GM12878 (cell line): ENCODE data around the gene NID1. TPM values are rescaled to one million over a fixed set of nuclear protein-coding genes. Genes with fewer than 3 reads are reported as not detected.

Source experiments
- ATAC-seq: fragments of 200-7000 bp; cut with Tn5 transposase; 3 replicates; pipeline ENCODE4 v1.9.1; 2020; ENCODE audit warnings: mild to moderate bottlenecking, moderate library complexity
- BruUV-seq: library from RNA; stranded (reverse); fragments of 400-500 nt; replicated peaks from 2 replicates; lab custom pipeline; 2021; lab: Mats Ljungman, UMichigan
- CTCF ChIA-PET: fragments of 300-600 bp; sonication (Branson Sonifier 250); formaldehyde crosslinking; extraction: SDS; loops from one replicate; lab custom pipeline; 2021; ENCODE audit warnings: inconsistent platforms; lab: Yijun Ruan, JAX
- POLR2A ChIA-PET: fragments of 350-600 bp; formaldehyde crosslinking; extraction: SDS; loops from one replicate; lab custom pipeline; 2021; ENCODE audit warnings: inconsistent platforms; lab: Charles Lee
- RAD21 ChIA-PET: fragments of 300-600 bp; sonication (Branson Sonifier 250); formaldehyde crosslinking; loops from one replicate; lab custom pipeline; 2023; ENCODE audit warnings: antibody characterized with exemption; ENCODE audit not compliant: unreplicated experiment; lab: Charles Lee
- SMC1A ChIA-PET: fragments of 300-600 bp; sonication (Branson Sonifier 250); formaldehyde crosslinking; loops from one replicate; lab custom pipeline; 2023; ENCODE audit not compliant: unreplicated experiment, uncharacterized antibody; lab: Charles Lee
- DNase-seq: peaks from one replicate; pipeline ENCODE4 v3.0.0-alpha.2; 2011; ENCODE audit warnings: low read depth, low spot score
- FAIRE-seq: peaks from 3 replicates; lab custom pipeline; 2011; peaks lifted over from hg19 to GRCh38; lab: Jason Lieb, UNC
- H2AFZ ChIP-seq: 2 replicates; pipeline ENCODE4 v1.6.0; 2011; ENCODE audit warnings: low read depth, low read length, control low read depth; ENCODE audit not compliant: control insufficient read depth
- H3K27ac ChIP-seq: 2 replicates; pipeline ENCODE4 v1.5.1; 2011; ENCODE audit warnings: control low read depth; ENCODE audit not compliant: control insufficient read depth, insufficient read depth
- H3K27me3 ChIP-seq, 2 experiments: replicated peaks in 1 of 2; 2 replicates each; pipeline versions ENCODE4 v1.6.0 to v1.6.1; 2011; ENCODE audit warnings: low read length in 1 of 2; ENCODE audit not compliant: control insufficient read depth in 2 of 2, insufficient read depth in 2 of 2
- H3K36me3 ChIP-seq, 2 experiments: 2 replicates each; pipeline ENCODE4 v1.5.1; 2011; ENCODE audit warnings: low read length in 1 of 2; ENCODE audit not compliant: control insufficient read depth in 2 of 2, insufficient read depth in 2 of 2
- H3K4me1 ChIP-seq: 2 replicates; pipeline ENCODE4 v1.6.1; 2011; ENCODE audit warnings: mild to moderate bottlenecking, low read length, moderate library complexity, mixed read lengths; ENCODE audit not compliant: control insufficient read depth, insufficient read depth
- H3K4me2 ChIP-seq: 2 replicates; pipeline ENCODE4 v1.6.0; 2011; ENCODE audit warnings: control low read depth; ENCODE audit not compliant: control insufficient read depth, insufficient read depth
- H3K4me3 ChIP-seq: fragments of 200-600 bp; sonication (generic); 2 replicates; pipeline ENCODE4 v1.5.1; 2016
- H3K79me2 ChIP-seq: 2 replicates; pipeline ENCODE4 v1.6.0; 2011; ENCODE audit warnings: low read length; ENCODE audit not compliant: control insufficient read depth, insufficient read depth
- H3K9ac ChIP-seq: 2 replicates; pipeline ENCODE4 v1.8.0; 2011; ENCODE audit warnings: low read length, control low read depth, mixed read lengths; ENCODE audit not compliant: control insufficient read depth, insufficient read depth
- H3K9me3 ChIP-seq: replicated peaks from 3 replicates; pipeline ENCODE4 v1.5.1; 2011; ENCODE audit warnings: mild to moderate bottlenecking, low read length; ENCODE audit not compliant: control insufficient read depth, insufficient read depth
- H4K20me1 ChIP-seq: 2 replicates; pipeline ENCODE4 v1.6.0; 2011; ENCODE audit not compliant: control insufficient read depth, insufficient read depth
- CBX5 ChIP-seq: sonication (generic); IDR thresholded peaks from 2 replicates; pipeline ENCODE4 v1.6.1; 2016; ENCODE audit warnings: low read depth, moderate library complexity, mild to moderate bottlenecking, inconsistent platforms
- CHD4 ChIP-seq: fragments of 200-600 bp; sonication (generic); IDR thresholded peaks from 2 replicates; pipeline ENCODE4 v1.6.1; 2016; ENCODE audit warnings: mild to moderate bottlenecking
- ETV6 ChIP-seq, 2 experiments: fragments of 450-650 bp in 1 of 2; IDR thresholded peaks in 1 of 2; conservative IDR thresholded peaks in 1 of 2; 2 replicates each; pipeline ENCODE4 v1.6.1; 2014; ENCODE audit warnings: antibody characterized with exemption in 1 of 2, borderline replicate concordance in 1 of 2, low read depth in 1 of 2, mild to moderate bottlenecking in 1 of 2, moderate library complexity in 1 of 2
- MEF2B ChIP-seq: fragments of 450-650 bp; IDR thresholded peaks from 2 replicates; pipeline ENCODE4 v1.6.1; 2018; ENCODE audit warnings: mild to moderate bottlenecking, moderate library complexity; ENCODE audit not compliant: partially characterized antibody, poor library complexity, severe bottlenecking
- NFIC ChIP-seq: IDR thresholded peaks from 2 replicates; pipeline ENCODE4 v1.6.1; 2012; ENCODE audit warnings: low read depth, mild to moderate bottlenecking, inconsistent platforms, low read length, moderate library complexity
- NR2C2 ChIP-seq: IDR thresholded peaks from 2 replicates; pipeline ENCODE4 v1.6.1; 2011; ENCODE audit warnings: borderline replicate concordance, low read depth; ENCODE audit not compliant: control insufficient read depth, insufficient read length
- NR2F1 ChIP-seq: fragments of 450-650 bp; conservative IDR thresholded peaks from 2 replicates; pipeline ENCODE4 v1.6.1; 2017; ENCODE audit warnings: mild to moderate bottlenecking
- SP1 ChIP-seq: IDR thresholded peaks from one replicate; pipeline ENCODE4 v1.6.1; 2011; ENCODE audit warnings: low read depth, low read length
- STAT1 ChIP-seq: fragments of 450-650 bp; conservative IDR thresholded peaks from 2 replicates; pipeline ENCODE4 v1.6.1; 2014; ENCODE audit warnings: antibody characterized with exemption, mild to moderate bottlenecking
- STAT3 ChIP-seq: IDR thresholded peaks from 2 replicates; pipeline ENCODE4 v1.6.1; 2011; ENCODE audit warnings: low read depth, low read length, improper control_type of control experiment
- ZNF24 ChIP-seq: fragments of 450-650 bp; IDR thresholded peaks from 2 replicates; pipeline ENCODE4 v1.6.1; 2017; ENCODE audit warnings: antibody characterized with exemption, mild to moderate bottlenecking
- WGBS: methylation state at CpG from one replicate; pipeline ENCODE4 v1.1.6; 2016; ENCODE audit warnings: low lambda C conversion rate; ENCODE audit not compliant: insufficient replicate concordance, insufficient coverage; ENCODE audit errors: missing lambda C conversion rate; 5-methylcytosine and 5-hydroxymethylcytosine counted together
- in situ Hi-C: fragments of 300-500 bp; cut with MboI; formaldehyde crosslinking; loops from 9 replicates; pipeline ENCODE4 v1.14.3; 2018; ENCODE audit warnings: mixed read lengths
- intact Hi-C: fragments of 100-400 bp; cut with micrococcal nuclease; formaldehyde crosslinking; loops from one replicate; pipeline ENCODE4 v1.14.2; 2022; ENCODE audit not compliant: unreplicated experiment
- polyA plus RNA-seq, 11 experiments: library from polyadenylated mRNA; depleted of rRNA in 4 of 11; unstranded in 6 of 11; stranded (reverse) in 5 of 11; fragments of >200 nt; fragmentation: Nextera tagmentation in 4 of 11; fragmentation: Illumina TruSeq in 1 of 11; extraction: Ambion mirVana in 4 of 11; extraction: Trizol in 1 of 11; gene quantifications; 1 replicate in 1 of 11; 2 replicates in 10 of 11; pipeline versions ENCODE4 v1.2.1 to v1.2.3, GENCODE V29; 2011 to 2016; ENCODE audit warnings: inconsistent platforms in 2 of 11, missing spikeins in 2 of 11, low read depth in 1 of 11
- total RNA-seq, 4 experiments: library from RNA; depleted of rRNA in 3 of 4; stranded (reverse); fragments of >200 nt in 3 of 4; fragmentation: Illumina TruSeq in 1 of 4; extraction: Trizol in 1 of 4; gene quantifications; 2 replicates each; pipeline versions ENCODE4 v1.2.1 to v1.2.3, GENCODE V29; 2013 to 2021
- TF ChIP-seq, protein P1 (sequence below): fragments of 450-650 bp; IDR thresholded peaks from 2 replicates; pipeline ENCODE4 v1.6.1; 2017; ENCODE audit warnings: mild to moderate bottlenecking
- TF ChIP-seq, protein P2 (sequence below): fragments of 450-650 bp; IDR thresholded peaks from 2 replicates; pipeline ENCODE4 v1.6.1; 2018; ENCODE audit warnings: borderline replicate concordance, mild to moderate bottlenecking; ENCODE audit not compliant: partially characterized antibody
- TF ChIP-seq, protein P3 (sequence below): fragments of 450-650 bp; IDR thresholded peaks from 2 replicates; pipeline ENCODE4 v1.6.1; 2016; ENCODE audit warnings: mild to moderate bottlenecking, moderate library complexity, borderline replicate concordance

Gene NID1
- total and polyA plus RNA-seq, 10 of the 15 experiments (the other 5 are each of a cell fraction or from before 2014, with no cell fraction given) = 4.2 to 25.7 (median 11.3) TPM

DNA sequence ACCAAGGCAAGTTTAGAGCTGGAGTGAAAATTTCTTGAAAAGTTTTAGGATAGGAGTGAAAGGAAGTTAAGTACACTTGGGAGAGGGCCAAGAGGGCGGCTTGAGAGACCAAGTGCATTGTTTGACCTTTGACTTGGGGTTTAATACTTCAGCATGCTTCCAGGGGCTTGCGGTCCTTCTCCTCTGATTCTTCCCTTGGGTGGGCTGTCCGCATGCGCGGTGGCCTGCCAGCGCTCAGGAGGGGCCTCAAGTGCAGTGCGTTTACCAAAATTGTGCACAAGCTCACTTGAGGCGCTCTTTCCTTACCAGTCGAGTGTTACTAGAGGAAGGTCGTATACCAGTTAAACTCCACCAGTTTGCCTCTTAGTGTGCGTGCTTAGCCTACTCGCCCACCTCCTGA is 106.9 kb downstream of the NID1 start (continued):
- no peak for TF ChIP-seq STAT1

DNA sequence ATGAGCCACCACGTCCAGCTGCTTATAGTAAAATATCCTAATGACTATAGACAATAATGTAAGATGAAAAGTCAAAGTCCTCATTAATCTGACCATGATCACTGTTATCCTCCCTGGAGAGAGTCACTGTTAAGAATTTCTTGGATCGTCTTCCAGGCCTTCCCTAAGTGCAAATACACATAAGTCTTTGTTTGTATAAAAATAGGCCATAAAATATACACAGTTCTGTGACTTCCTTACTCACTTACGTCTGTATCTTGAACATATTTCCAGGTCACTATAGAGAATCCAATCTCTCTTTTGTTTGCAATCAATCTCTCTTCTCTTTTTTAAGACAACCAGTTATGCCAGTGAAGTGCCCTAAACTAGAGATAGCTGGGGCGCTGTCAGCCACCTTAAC is 109.1 kb downstream of the NID1 start:
- WGBS = 95% methylated on average over 4 of the region's 4 CpGs
- intact Hi-C loops = loop anchor here (2.0 kb wide), 1 partner anchor 451 kb away; the partner anchor contains the start of gene B3GALNT2
- TF ChIP-seq CBX5 (no peak), ETV6 (conservative IDR thresholded peaks at IDR 0.05 in 1 of 2, IDR thresholded peaks at IDR 0.05 in 1 of 2; ENCODE audit: borderline replicate concordance in 1 of 2, low read depth in 1 of 2) (no peak), SP1 (no peak), NR2F1 (no peak), CHD4 (no peak), ZNF24 (no peak), MEF2B (no peak), NFIC (no peak), STAT3 (no peak), NR2C2 (no peak)
- TF ChIP-seq, protein P1, sequence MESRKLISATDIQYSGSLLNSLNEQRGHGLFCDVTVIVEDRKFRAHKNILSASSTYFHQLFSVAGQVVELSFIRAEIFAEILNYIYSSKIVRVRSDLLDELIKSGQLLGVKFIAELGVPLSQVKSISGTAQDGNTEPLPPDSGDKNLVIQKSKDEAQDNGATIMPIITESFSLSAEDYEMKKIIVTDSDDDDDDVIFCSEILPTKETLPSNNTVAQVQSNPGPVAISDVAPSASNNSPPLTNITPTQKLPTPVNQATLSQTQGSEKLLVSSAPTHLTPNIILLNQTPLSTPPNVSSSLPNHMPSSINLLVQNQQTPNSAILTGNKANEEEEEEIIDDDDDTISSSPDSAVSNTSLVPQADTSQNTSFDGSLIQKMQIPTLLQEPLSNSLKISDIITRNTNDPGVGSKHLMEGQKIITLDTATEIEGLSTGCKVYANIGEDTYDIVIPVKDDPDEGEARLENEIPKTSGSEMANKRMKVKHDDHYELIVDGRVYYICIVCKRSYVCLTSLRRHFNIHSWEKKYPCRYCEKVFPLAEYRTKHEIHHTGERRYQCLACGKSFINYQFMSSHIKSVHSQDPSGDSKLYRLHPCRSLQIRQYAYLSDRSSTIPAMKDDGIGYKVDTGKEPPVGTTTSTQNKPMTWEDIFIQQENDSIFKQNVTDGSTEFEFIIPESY = no peak
- TF ChIP-seq, protein P2, sequence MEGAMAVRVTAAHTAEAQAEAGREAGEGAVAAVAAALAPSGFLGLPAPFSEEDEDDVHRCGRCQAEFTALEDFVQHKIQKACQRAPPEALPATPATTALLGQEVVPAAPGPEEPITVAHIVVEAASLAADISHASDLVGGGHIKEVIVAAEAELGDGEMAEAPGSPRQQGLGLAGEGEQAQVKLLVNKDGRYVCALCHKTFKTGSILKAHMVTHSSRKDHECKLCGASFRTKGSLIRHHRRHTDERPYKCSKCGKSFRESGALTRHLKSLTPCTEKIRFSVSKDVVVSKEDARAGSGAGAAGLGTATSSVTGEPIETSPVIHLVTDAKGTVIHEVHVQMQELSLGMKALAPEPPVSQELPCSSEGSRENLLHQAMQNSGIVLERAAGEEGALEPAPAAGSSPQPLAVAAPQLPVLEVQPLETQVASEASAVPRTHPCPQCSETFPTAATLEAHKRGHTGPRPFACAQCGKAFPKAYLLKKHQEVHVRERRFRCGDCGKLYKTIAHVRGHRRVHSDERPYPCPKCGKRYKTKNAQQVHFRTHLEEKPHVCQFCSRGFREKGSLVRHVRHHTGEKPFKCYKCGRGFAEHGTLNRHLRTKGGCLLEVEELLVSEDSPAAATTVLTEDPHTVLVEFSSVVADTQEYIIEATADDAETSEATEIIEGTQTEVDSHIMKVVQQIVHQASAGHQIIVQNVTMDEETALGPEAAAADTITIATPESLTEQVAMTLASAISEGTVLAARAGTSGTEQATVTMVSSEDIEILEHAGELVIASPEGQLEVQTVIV = no peak
- TF ChIP-seq, protein P3, sequence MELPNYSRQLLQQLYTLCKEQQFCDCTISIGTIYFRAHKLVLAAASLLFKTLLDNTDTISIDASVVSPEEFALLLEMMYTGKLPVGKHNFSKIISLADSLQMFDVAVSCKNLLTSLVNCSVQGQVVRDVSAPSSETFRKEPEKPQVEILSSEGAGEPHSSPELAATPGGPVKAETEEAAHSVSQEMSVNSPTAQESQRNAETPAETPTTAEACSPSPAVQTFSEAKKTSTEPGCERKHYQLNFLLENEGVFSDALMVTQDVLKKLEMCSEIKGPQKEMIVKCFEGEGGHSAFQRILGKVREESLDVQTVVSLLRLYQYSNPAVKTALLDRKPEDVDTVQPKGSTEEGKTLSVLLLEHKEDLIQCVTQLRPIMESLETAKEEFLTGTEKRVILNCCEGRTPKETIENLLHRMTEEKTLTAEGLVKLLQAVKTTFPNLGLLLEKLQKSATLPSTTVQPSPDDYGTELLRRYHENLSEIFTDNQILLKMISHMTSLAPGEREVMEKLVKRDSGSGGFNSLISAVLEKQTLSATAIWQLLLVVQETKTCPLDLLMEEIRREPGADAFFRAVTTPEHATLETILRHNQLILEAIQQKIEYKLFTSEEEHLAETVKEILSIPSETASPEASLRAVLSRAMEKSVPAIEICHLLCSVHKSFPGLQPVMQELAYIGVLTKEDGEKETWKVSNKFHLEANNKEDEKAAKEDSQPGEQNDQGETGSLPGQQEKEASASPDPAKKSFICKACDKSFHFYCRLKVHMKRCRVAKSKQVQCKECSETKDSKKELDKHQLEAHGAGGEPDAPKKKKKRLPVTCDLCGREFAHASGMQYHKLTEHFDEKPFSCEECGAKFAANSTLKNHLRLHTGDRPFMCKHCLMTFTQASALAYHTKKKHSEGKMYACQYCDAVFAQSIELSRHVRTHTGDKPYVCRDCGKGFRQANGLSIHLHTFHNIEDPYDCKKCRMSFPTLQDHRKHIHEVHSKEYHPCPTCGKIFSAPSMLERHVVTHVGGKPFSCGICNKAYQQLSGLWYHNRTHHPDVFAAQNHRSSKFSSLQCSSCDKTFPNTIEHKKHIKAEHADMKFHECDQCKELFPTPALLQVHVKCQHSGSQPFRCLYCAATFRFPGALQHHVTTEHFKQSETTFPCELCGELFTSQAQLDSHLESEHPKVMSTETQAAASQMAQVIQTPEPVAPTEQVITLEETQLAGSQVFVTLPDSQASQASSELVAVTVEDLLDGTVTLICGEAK = no peak

More for the DNA sequence above, 109.1 kb downstream of the NID1 start:
- Histone ChIP-seq H3K9ac (no peak overlapping the region), H4K20me1 (no peaks in the 10 kb centered on the region), H3K4me2 (no peak overlapping the region), H2AFZ (no peak overlapping the region), H3K27ac (no peak overlapping the region), H3K79me2 (no peaks in the 10 kb centered on the region), H3K4me3 (no peak overlapping the region), H3K4me1 (peaks cover 37% of the 10 kb centered on the region), H3K36me3 (no peaks in the 10 kb centered on the region), H3K27me3 (no peaks in the 10 kb centered on the region), H3K9me3 (no peaks in the 10 kb centered on the region; the same call in 2 of the 3 replicates)
- FAIRE-seq (no peak), ATAC-seq (no peak), DNase-seq (no peak)
- ChIA-PET CTCF (interaction anchor here (1.1 to 11.3 kb wide), 5 partner anchors 16 to 113 kb away, joined by 3 to 106 read pairs (median 6); no protein-coding TSS in a partner anchor), POLR2A (interaction anchor here (1.0 to 1.8 kb wide), 2 partner anchors 14 to 113 kb away, joined by 5 read pairs; no protein-coding TSS in a partner anchor), SMC1A (interaction anchor here (1.0 to 13.9 kb wide), 8 partner anchors 10 to 442 kb away, joined by 3 to 131 read pairs (median 4); no protein-coding TSS in a partner anchor), RAD21 (interaction anchor here (1.2 to 5.7 kb wide), 10 partner anchors 16 to 450 kb away, joined by 3 to 41 read pairs (median 6); no protein-coding TSS in a partner anchor)
- in situ Hi-C loops = no loop called here
- BruUV-seq = no TSS peak
